ENCODE results near the gene B3GNT3.

The B3GNT3 gene

GRCh38 chr19:17755977-17756670 is 38.8 kb upstream of the B3GNT3 start:
- POLR2A ChIA-PET: no interaction called here
- no peak for TF ChIP-seq CTCF (IDR thresholded peaks at IDR 0.05; ENCODE audit: insufficient read depth, low read length, missing control alignments)
- DNase-seq (ENCODE audit: low read depth, low spot score): no peak
- CTCF ChIA-PET: interaction anchor here (0.7 to 2.4 kb wide), 4 partner anchors 8 to 25 kb away, joined by 3 to 12 read pairs (median 5); no protein-coding TSS in a partner anchor
- H3K4me3 ChIP-seq (ENCODE audit: low read depth, low read length): no peak overlapping the region

- POLR2A ChIA-PET: no interaction called here
- DNase-seq (ENCODE audit: low read depth, low spot score): no peak
Measured at GRCh38 chr19:17757125-17757524, 37.8 kb upstream of the B3GNT3 start.

GRCh38 chr19:17758515-17758914 is 36.4 kb upstream of the B3GNT3 start:
- no peak for TF ChIP-seq CTCF (IDR thresholded peaks at IDR 0.05; ENCODE audit: insufficient read depth, low read length, missing control alignments)

More at GRCh38 chr19:17757125-17757524, 37.8 kb upstream of the B3GNT3 start:
- H3K4me3 ChIP-seq (ENCODE audit: low read depth, low read length): no peak overlapping the region
- CTCF ChIA-PET: interaction anchor here (0.6 to 2.4 kb wide), 3 partner anchors 9 to 42 kb away, joined by 3 to 12 read pairs (median 3); no protein-coding TSS in a partner anchor
- no peak for TF ChIP-seq CTCF (IDR thresholded peaks at IDR 0.05; ENCODE audit: insufficient read depth, low read length, missing control alignments)

GRCh38 chr19:17761148-17761547 is 33.8 kb upstream of the B3GNT3 start:
- CTCF ChIA-PET: no interaction called here
- no peak for DNase-seq (ENCODE audit: low read depth, low spot score)
- no peak overlapping the region for H3K4me3 ChIP-seq (ENCODE audit: low read depth, low read length)
- TF ChIP-seq CTCF (IDR thresholded peaks at IDR 0.05; ENCODE audit: insufficient read depth, low read length, missing control alignments): no peak
- POLR2A ChIA-PET: no interaction called here

More at GRCh38 chr19:17758515-17758914, 36.4 kb upstream of the B3GNT3 start:
- no peak for DNase-seq (ENCODE audit: low read depth, low spot score)
- CTCF ChIA-PET: interaction anchor here (1.1 kb wide), 1 partner anchor 16 kb away, joined by 3 read pairs; no protein-coding TSS in a partner anchor
- H3K4me3 ChIP-seq (ENCODE audit: low read depth, low read length): no peak overlapping the region
- POLR2A ChIA-PET: no interaction called here

GRCh38 chr19:17762505-17763229 is 32.3 kb upstream of the B3GNT3 start:
- no peak for TF ChIP-seq CTCF (IDR thresholded peaks at IDR 0.05; ENCODE audit: insufficient read depth, low read length, missing control alignments)
- CTCF ChIA-PET: interaction anchor here (0.9 to 2.0 kb wide), 4 partner anchors 10 to 189 kb away, joined by 3 to 7 read pairs (median 4); no protein-coding TSS in a partner anchor
- no peak for DNase-seq (ENCODE audit: low read depth, low spot score)
- POLR2A ChIA-PET: no interaction called here
- no peak overlapping the region for H3K4me3 ChIP-seq (ENCODE audit: low read depth, low read length)

GRCh38 chr19:17764348-17764747 is 30.6 kb upstream of the B3GNT3 start:
- TF ChIP-seq CTCF (IDR thresholded peaks at IDR 0.05; ENCODE audit: insufficient read depth, low read length, missing control alignments): no peak
- ChIA-PET CTCF (interaction anchor here (0.7 to 2.0 kb wide), 3 partner anchors 9 to 95 kb away, joined by 3 to 7 read pairs (median 5); partner anchors contain the start of gene RPL18A), POLR2A (no interaction called here)
- no peak for DNase-seq (ENCODE audit: low read depth, low spot score)
- H3K4me3 ChIP-seq (ENCODE audit: low read depth, low read length): no peak overlapping the region

Data from AG04449 (cell line).